Measurements from ENCODE around the gene SCAMP3.
A peak's percentile ranks its signal among the peaks of the same experiment; 100 is the strongest.

Gene SCAMP3

DNA sequence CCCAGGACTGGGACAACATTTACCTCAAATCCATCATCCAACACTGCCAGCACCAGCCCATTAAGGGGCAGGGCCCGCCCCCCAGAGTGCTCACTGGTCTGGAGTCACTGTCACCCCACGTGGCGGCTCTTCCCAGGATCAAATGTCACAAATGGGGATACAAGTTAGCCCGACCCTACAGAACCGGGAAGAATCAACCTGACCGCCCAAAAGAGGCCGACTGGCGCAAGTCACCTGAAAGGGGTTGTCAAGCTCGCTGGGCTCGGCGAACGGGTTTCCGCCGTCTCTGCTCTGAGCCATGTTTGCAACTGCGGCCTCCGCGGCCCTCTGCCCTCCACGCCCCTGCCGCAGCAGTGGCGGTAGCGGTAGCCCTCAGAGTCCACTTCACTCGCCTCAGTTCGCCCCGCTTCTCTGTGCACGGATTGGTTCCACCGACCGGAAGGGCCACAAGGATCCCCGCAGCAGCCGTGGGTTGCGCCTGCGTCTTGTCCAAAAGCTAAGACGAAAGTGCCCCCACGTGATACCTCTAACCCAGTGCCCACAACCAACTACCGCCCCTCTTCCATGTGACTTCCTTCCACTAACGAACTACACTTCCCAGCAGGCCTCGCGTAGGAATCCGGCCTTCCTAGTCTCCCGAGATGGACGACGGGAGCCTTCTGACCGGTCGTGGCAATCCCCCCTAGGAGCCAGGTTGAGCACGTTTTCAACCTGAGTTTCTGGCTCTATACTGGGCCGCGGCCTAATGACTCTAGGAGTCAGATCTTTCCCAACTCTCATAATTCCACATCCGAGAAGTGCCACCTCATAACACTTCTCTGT lies at the start of gene SCAMP3:
SCAMP3 (minus strand) TSS at position 509 of the 822 bp plus-strand sequence; CDS start at position 300, 209 bp downstream.
- H3K4me3 ChIP-seq (ENCODE audit: low read length): peak within 1 kb of the TSS; percentile 82
- TF ChIP-seq ZNF274 (IDR thresholded peaks at IDR 0.05; ENCODE audit: low read depth, low read length): no peak

DNA sequence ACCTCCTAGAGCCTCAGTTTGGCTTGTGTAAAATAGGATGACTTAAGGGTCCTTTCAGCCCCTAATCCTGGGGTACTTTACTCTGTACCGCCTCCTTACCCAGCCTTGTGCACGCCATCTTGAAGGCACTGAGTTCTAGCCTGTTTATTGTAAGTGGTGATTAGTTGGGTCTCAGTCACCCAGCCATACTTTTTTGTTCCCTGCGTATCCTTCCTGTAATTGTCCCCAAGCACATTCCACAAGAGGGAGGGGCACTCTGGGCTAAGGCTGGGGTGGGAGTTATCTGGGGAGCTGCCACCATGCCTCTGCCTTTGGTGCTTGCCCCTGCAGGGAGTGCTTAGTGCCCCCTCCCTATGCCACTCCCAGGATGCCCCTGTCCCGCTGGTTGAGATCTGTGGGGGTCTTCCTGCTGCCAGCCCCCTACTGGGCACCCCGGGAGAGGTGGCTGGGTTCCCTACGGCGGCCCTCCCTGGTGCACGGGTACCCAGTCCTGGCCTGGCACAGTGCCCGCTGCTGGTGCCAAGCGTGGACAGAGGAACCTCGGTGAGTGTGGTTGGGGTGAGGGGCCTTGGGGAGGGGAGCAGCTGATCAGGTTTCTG lies 47.4 kb upstream of the SCAMP3 start:
- no peak for TF ChIP-seq ZNF274 (IDR thresholded peaks at IDR 0.05; ENCODE audit: low read depth, low read length)
- peak overlapping the region; percentile 93 for H3K4me3 ChIP-seq (ENCODE audit: low read length)

DNA sequence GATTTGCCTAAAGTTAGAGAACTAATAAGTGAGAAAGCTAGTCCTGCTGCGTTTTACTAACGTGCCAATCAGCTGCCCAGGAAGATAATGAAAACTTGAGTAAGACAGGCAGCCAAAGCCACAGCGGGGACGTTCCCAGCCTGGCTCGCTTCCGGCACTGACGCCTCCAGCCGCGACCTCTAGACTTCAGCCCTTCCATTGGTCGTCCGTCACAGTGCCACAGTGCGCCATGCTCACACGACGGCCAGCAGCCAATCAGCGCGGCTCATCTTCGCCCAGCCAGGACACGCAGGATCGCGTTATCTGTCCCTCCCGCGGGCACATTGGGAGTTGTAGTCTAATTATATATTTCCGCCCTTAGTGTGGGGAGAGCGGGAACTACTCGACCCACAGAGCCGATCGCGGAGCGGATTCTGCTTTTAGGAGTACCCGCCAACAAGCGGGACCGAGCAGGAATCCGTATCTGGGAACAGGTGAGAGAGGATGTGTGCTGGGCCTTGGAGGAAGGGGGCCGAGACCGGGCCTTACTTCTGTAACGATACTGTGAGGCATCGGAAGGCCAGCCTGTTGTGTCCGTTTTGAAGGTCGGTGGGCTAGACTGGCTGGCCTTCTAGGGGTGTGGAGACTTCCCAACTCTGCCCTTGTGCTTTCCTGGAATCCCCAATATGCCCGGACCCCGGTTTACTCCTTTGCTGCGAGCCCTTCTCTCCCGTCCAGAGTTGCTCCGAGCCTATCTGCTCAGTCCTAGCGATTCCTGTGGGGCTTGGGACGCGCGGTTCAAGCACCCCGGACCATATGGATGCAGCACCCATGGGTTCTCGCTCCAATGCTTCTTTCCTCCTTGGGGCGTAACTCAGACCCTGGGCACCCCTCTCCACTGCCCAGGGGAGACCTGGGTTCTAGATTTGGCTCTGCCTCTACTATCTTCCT lies 46.6 kb upstream of the SCAMP3 start, which contains the start of gene FDPS:
FDPS (plus strand) TSS at position 374 of the 930 bp plus-strand sequence. CDS start 924 bp downstream, outside the sequence.
- H3K4me3 ChIP-seq (ENCODE audit: low read length): peak within 1 kb of the TSS; percentile 93
- no peak for TF ChIP-seq ZNF274 (IDR thresholded peaks at IDR 0.05; ENCODE audit: low read depth, low read length)

DNA sequence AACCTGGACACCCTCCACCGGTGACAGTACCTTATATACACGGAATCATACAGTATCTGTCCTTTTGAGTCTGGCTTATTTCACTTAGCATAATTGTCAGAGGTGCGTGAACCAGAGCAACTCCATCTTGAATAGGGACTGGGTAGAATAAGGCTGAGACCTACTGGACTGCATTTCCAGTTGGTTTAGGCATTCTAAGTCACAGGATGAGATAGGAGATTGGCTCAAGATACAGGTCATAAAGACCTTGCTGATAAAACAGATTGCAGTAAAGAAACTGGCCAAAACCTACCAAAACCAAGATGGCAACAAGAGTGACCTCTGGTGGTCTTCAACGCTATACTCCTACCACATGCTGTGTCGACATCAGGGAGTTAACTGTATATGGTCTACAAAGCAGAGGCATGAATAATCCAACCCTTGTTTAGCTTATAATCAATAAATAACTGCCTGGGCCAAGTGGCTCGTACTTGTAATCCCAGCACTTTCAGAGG lies 45.1 kb upstream of the SCAMP3 start:
- H3K4me3 ChIP-seq (ENCODE audit: low read length): no peak overlapping the region; the same call in 1 of the 2 replicates
- no peak for TF ChIP-seq ZNF274 (IDR thresholded peaks at IDR 0.05; ENCODE audit: low read depth, low read length)

DNA sequence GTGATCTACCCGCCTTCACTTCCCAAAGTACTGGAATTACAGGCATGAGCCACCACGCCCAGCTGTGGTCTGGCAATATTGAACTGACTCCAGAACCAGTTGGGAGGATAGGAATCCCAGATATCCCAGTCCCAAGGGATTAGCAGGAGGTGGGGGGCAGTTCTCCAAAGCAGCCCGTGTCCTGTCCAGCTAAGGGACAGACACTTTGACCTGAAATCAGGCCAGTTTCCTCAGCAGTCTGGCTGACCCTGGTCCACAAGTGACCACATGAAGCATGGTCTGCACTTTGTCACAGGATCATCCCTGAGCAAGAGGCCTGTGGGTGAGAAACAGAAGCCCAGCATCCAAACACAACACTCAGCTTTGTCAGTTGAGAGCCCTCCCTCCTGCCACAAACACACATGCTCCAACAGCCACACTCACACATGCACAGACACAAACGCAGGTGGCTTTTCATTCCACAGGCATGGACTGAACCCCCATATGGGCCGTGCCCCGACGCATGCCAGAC lies 43.8 kb upstream of the SCAMP3 start:
- no peak for TF ChIP-seq ZNF274 (IDR thresholded peaks at IDR 0.05; ENCODE audit: low read depth, low read length)
- H3K4me3 ChIP-seq (ENCODE audit: low read length): peak overlapping the region; percentile 75; the same call in 1 of the 2 replicates

DNA sequence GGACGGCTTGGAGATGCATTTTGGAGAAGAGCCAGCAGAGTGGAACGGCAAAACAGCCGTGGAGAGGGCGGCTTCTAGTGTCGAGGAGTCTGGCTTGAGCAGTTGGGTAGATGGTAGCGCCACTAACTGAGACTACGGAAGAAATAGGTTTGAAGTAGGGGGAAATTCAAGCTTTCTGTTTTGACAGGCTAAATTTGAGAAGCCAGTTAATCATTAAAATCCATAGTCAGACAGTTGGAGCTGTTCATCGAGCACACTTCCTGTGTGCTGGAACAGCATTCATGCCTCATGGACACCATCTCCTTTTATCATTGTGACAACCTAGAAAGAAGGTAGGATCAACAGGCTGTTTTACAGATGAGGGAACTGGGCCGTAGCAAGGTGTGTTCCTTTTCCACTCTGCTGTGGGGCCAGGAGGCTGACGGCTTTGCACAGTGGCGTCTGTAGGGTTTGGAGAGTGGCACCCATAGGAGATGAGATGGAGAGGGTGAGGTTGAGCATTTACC lies 42.5 kb upstream of the SCAMP3 start:
- TF ChIP-seq ZNF274 (IDR thresholded peaks at IDR 0.05; ENCODE audit: low read depth, low read length): no peak

DNA sequence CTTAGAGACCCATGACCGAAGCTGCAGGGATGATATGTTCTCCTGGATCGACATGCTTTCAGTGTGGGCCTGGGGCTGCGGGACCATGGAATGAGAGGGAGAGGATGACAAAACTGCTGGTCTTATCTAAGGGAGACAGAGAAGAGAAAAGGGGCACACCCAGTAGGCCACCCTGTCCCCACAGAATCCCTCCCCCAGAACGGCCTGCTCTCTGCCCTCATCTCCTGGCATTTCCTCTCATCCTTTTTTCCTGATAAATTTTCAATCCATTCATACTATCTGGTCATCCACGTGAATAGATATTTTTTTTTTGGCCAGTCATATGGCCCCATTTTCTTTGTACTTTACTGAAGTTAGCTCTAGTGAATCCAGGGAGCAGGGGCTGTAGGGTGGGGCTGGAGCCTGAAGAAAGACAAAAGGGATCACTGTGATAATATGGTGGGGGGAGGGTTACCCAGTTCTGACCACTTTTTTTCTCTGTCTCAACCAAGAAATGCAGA lies 39.2 kb upstream of the SCAMP3 start, which contains the start of gene PKLR:
PKLR (minus strand) TSS at position 97 of the 500 bp plus-strand sequence; CDS start at position 54, 43 bp downstream.
- TF ChIP-seq ZNF274 (IDR thresholded peaks at IDR 0.05; ENCODE audit: low read depth, low read length): no peak

More for the DNA sequence above, 42.5 kb upstream of the SCAMP3 start:
- peak overlapping the region; percentile 75 for H3K4me3 ChIP-seq (ENCODE audit: low read length)

DNA sequence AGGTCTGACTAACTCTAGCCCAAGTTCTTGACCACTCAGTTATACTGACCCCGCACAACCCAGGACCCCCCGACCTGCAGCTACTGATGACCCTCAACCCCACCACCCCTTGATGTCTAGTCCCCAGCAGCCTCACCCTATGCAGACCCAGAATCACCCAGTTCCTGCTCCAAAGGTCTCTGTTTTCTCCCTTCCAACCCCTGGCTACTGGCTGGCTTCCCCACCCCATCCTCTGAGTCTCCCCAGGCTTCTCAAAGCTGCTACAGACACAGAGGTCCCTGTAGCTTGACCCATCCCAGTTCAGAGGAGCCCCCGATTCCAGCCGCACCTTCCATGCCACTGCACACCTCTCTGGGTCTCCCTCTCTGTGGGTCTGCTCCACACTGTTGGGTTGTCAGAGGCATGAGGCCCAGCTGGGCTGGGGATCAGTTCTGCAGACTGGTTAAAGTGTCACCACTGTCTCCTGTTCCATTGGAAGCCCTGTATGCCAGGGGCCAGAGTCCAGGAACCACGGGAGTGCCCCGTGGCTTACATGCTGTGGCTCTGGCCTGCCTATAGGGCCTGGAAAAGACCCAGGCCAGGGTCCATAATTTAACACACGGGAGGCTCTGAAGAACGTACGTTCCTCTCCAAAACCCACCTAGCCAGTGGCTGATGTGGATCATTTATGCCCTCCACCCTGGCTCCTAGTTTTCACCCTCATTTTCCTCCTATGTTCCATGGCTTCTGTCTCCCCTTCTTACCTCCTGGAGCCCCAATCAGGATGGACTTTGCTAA lies 38.6 kb upstream of the SCAMP3 start:
- no peak for TF ChIP-seq ZNF274 (IDR thresholded peaks at IDR 0.05; ENCODE audit: low read depth, low read length)
- H3K4me3 ChIP-seq (ENCODE audit: low read length): no peak overlapping the region

More for the DNA sequence above, 39.2 kb upstream of the SCAMP3 start, which contains the start of gene PKLR:
- no peak within 1 kb of the TSS for H3K4me3 ChIP-seq (ENCODE audit: low read length)

DNA sequence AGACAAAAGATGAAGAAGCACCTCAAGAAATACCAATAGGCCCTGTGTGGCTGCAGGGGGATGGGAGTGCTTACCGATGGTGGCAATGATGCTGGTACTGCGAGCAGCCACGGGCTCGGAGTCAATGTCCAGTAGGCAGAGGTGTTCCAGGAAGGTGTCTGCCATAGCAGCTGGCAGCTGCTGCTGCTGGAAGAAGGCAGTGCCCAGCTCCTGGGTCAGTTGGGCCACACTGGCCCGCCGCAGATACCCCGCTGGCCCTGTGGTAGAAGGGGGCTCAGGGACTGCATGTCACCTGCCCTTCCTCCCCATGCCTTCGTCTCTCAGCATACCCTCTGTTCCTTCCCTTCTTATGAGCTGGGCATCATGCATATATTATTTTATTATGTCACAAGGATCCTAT lies 37.9 kb upstream of the SCAMP3 start:
- TF ChIP-seq ZNF274 (IDR thresholded peaks at IDR 0.05; ENCODE audit: low read depth, low read length): no peak
- no peak overlapping the region for H3K4me3 ChIP-seq (ENCODE audit: low read length)

DNA sequence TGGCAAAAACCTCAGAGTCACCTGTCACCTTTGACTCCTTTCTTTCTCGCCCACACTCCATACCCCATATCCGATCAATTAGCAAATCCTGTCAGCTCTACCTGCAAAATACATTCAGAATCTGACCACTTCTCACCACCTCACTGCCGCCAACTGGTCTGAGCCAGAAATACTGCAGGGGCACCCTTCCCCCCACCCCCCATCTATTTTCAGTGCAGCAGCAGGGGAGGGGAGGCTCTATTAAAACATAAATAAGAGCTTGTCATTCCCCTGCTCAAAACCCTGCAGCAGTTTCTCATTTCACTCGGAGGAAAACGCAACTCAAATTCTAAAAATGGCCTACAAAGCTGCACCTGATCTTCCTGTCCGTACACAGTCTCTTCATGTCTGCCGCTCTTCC lies 35.2 kb upstream of the SCAMP3 start:
- no peak for TF ChIP-seq ZNF274 (IDR thresholded peaks at IDR 0.05; ENCODE audit: low read depth, low read length)
- no peak overlapping the region for H3K4me3 ChIP-seq (ENCODE audit: low read length)

DNA sequence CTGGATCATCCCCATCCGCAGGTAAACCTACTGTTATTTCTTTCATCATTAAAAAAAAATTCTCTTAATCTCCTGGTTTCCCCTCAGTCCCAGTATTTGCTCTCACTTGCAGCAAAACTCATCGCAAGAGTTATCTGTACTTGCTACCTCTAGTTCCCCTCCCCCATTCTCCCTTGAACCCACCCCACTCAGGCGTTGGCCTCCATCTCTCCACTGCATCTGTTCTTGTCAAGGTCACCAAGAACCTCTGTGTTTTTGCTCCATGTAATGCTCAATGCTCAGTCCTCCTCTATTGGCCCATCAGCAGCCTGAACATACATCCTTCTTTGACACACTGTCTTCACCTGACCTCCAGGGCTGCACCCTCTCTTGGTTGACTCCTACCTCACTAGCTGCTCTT lies 34.5 kb upstream of the SCAMP3 start:
- no peak overlapping the region for H3K4me3 ChIP-seq (ENCODE audit: low read length)
- no peak for TF ChIP-seq ZNF274 (IDR thresholded peaks at IDR 0.05; ENCODE audit: low read depth, low read length)

DNA sequence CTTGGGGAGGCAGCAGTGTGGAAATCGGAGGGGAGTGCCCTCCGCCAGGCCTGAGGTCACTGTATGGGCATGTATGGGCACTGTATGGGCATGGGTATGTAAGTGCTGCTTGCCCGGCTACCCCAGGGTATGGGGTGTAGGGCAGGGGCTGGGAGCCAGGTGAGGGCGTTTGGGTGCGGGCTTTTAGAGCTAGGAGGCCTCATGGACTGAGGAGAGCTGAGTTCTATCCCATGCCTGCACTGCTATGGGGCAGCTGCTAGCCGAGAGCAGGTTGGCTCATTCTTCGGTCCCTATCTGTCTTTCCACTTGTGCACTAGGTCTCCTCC lies 33.7 kb upstream of the SCAMP3 start:
- H3K4me3 ChIP-seq (ENCODE audit: low read length): no peak overlapping the region
- TF ChIP-seq ZNF274 (IDR thresholded peaks at IDR 0.05; ENCODE audit: low read depth, low read length): no peak
